HG03342 (cell line): ENCODE results near the gene CMPK2.
"Not testable (repeated sequence)": the region's sequence is repeated elsewhere in the genome, so short reads cannot be mapped to it uniquely, and the experiment has no call there.

Experiments used
- ATAC-seq: cut with Tn5 transposase; IDR thresholded peaks from one replicate; pipeline ENCODE4 v1.9.1; 2021; ENCODE audit warnings: mild to moderate bottlenecking, moderate library complexity; ENCODE audit not compliant: unreplicated experiment

The CMPK2 gene

GRCh38 chr2:6880200-6880733 is 14.6 kb upstream of the CMPK2 start:
- no peak for ATAC-seq

- ATAC-seq = no peak
Measured at GRCh38 chr2:6879011-6879410, 13.3 kb upstream of the CMPK2 start.

- ATAC-seq = no peak
Measured at GRCh38 chr2:6878549-6878948, 12.8 kb upstream of the CMPK2 start.

- peak; percentile 82 for ATAC-seq
Measured at GRCh38 chr2:6877402-6878304, 11.9 kb upstream of the CMPK2 start, which contains the start of gene RSAD2. Gene RSAD2 (plus strand): TSS chr2:6877777. CDS start chr2:6877801, 24 bp downstream.

GRCh38 chr2:6876309-6876708 is 10.6 kb upstream of the CMPK2 start:
- ATAC-seq = no peak

- no peak for ATAC-seq
Measured at GRCh38 chr2:6874032-6874431, 8.3 kb upstream of the CMPK2 start.

- peak; percentile 71 for ATAC-seq
Measured at GRCh38 chr2:6872394-6872793, 6.7 kb upstream of the CMPK2 start.

GRCh38 chr2:6866982-6867381 is 1.3 kb upstream of the CMPK2 start:
- no peak for ATAC-seq

GRCh38 chr2:6866275-6866671 is 566 bp upstream of the CMPK2 start:
- ATAC-seq = peak; percentile 32

- ATAC-seq = peak; percentile 19
Measured at GRCh38 chr2:6864923-6865345, 773 bp downstream of the CMPK2 start.

GRCh38 chr2:6864231-6864754 is 1.4 kb downstream of the CMPK2 start:
- ATAC-seq = no peak

- ATAC-seq = no peak
Measured at GRCh38 chr2:6863792-6864191, 1.9 kb downstream of the CMPK2 start.

GRCh38 chr2:6860296-6860695 is 5.4 kb downstream of the CMPK2 start:
- ATAC-seq = no peak

- not testable (repeated sequence) for ATAC-seq
Measured at GRCh38 chr2:6858466-6859027, 7.2 kb downstream of the CMPK2 start.

GRCh38 chr2:6856548-6856920 is 9.2 kb downstream of the CMPK2 start:
- ATAC-seq = no peak

- no peak for ATAC-seq
Measured at GRCh38 chr2:6855860-6856547, 9.7 kb downstream of the CMPK2 start.

GRCh38 chr2:6854416-6854815 is 11.3 kb downstream of the CMPK2 start:
- no peak for ATAC-seq

- ATAC-seq = no peak
Measured at GRCh38 chr2:6852195-6852594, 13.5 kb downstream of the CMPK2 start.

GRCh38 chr2:6846967-6847681 is 18.6 kb downstream of the CMPK2 start:
- no peak for ATAC-seq

GRCh38 chr2:6846540-6846939 is 19.2 kb downstream of the CMPK2 start:
- no peak for ATAC-seq

GRCh38 chr2:6845903-6846302 is 19.8 kb downstream of the CMPK2 start:
- ATAC-seq = no peak
